GM18517 (cell line): ENCODE measurements around the gene CEMIP.

Source experiments
- ATAC-seq: cut with Tn5 transposase; IDR thresholded peaks from one replicate; pipeline ENCODE4 v1.9.1; 2021; ENCODE audit warnings: mild to moderate bottlenecking, moderate library complexity; ENCODE audit not compliant: unreplicated experiment

CEMIP gene

DNA sequence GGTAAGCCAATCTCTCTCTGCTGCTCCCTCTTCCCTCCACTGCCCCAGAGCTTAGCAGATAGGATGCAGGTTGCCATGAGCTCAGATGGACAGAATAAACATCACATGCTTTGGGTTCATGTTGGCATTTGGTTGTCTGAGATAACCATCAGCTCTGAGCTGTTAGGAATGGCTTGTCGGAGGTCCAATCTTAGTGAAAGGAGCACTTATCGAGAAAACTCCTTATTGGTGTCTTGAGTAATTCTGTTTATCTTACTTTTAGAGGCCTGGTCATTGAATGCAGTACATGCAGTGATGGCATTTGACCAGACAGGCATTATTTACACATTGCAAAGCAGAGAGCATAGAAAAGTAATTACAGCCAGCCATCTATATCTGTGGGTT lies 99.7 kb downstream of the CEMIP start:
- ATAC-seq = no peak

DNA sequence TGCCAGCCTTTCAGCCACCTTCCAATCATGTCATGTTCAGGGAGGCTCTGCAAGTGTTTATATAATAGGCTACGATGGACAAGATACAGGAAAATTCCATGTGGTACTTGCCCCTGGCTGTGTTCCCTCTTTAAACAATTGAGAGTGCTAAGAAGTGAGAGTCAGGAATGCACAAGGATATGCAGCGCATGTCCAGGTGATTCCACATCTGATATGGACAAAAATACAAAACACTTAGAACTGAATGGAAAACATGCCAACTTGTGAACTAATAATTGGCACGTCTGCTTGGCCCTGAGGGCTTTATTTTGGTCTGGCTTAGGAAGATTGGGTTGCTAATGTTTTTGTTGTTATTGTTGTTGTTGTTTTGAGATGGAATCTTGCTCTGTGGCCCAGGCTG lies 100.9 kb downstream of the CEMIP start:
- ATAC-seq = no peak

DNA sequence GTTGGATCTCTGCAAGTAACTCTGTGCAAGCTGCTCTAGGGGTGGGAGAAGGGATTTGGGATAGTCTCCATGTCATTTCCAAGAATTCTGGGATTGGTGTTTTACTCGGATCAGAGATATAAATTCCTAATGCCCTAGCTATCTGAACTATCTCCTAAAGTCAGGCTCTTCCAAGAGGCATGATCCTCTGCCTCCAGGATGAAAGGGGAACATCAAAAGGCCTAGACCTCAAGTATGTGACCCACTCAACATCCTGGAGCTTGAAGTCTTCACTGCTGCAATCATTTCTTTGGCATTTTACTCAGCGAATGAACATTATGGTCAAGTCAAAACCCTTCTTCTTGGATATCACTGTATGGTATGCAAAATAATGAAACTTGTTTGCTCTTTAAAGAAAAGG lies 104.5 kb downstream of the CEMIP start:
- no peak for ATAC-seq

DNA sequence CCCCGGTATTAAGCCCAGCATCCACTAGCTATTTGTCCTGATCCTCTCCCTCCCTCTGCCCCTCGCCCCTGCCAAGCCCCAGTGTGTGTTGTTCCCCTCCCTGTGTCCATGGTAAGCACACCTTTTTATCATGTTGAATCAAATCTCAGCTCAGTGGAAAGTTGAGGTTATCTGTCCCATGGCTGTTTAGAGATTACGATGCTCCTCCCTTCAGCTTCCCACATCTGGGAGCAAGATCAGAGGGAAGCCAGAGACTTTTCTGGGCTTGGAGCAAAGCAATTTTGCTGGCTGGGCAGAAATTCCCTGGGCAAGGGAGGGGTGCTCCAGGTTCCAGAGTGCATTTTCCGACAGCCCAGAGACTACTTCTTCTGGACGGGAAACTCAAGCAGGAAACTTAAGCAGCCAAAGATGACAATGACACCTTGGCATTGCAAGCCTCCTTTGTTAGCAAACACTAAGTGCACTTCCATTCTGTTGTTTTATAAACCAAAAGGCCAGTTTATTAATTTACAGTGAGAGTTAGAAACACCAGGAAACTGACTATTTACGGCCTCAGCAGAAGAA lies 105.9 kb downstream of the CEMIP start:
- ATAC-seq = no peak

DNA sequence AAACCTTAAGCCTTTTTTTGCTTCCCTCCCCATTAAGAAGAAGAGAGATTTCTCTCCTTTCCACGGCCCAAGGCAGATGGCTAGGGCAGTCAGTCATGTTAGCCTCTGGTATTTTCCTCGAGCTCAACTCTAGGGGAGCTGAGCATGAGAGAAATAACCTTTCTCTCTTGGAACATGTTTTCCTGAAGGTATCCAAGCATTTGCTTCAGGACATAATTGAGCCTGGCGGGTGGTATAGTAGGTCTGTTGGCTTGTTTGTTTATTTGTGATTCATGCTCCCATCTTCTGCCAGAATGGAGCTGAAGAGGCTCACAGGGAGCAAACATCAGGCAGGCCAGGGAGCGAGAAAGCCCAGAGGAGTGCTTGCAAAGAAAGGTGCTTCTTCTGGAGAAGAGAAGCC lies 108.0 kb downstream of the CEMIP start:
- ATAC-seq = no peak

DNA sequence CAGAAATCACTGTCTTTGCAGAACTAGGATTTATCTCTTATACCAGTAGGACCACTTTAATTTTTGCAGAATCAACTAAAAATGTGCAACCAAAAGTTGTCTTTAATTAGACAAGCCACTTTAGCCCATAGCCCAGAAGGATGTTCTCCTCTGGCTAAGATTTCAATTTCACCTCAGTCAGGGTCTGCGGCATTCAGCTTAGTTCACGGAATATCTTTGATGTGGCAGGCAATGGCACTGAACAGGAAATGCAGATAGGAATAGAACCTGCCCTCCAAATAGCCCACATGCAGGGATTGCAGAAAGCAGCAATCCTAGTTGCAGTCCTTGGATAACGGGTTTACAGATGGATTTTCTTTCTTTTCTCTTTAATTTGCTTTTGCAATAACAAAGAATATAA lies 109.7 kb downstream of the CEMIP start:
- no peak for ATAC-seq

DNA sequence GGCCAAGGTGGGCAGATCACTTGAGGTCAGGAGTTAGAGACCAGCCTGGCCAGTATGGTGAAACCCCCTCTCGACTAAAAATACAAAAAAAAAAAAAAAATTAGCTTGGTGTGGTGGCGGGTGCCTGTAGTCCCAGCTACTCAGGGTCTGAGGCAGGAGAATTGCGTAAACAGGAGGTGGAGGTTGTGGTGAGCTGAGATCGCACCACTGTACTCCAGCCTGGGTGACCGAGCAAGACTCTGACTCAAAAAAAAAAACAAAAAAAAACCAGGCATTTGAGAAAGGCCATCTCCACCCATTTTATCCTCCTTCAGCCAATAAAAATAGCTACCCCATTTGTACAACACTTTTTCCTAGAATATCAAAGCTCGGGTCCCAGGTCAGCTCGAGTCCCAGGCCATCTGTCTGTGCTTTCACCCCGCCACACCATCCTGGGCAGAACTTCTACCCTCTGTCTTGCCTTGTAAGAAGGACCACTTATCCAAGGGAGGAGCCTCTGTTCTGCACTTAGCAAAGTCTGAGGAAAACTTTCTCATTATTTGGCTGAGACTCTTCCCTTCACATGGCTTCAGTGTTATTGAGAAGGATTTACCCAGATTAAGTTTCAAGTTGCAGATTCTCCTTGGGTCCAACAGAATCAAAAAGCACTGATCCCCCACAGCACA lies 111.3 kb downstream of the CEMIP start:
- ATAC-seq = no peak

DNA sequence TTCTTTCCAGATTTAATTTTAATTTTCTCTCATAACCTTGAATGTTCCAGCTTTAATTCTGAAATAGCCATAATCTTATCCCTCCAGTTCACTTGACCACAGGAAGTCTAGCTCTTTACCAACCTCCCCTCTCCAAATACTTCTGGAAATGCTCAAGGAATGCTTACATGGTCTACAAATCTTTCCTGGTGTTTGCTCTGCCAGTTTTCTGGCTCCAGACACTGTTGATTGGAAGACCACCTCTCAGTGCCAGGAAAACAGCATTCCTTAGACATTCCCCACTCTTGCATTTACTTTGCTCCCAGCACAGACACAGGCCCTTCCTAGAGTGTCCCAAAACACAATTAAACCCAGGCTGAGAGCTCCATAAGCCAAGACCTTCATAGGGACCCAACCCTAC lies 111.8 kb downstream of the CEMIP start:
- no peak for ATAC-seq

DNA sequence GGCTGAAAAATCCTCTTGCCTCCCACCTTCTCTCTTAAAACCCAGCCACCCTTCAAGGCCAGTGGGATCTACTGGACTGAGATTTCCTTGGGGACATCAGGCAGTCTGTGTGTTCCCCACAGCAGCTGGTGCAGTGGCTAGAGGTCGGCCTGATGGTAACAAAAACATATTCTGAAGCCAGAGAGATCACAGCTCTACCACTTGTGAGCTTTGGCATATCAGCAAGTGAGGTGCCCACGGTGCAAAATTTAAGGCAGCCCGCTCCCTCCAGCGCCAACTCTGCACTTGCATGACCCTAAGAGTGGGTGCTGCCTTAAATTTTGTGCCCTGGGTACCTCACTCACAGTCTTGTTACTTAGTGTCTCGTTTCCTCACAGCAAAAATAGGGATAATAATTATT lies 113.2 kb downstream of the CEMIP start:
- ATAC-seq = no peak

DNA sequence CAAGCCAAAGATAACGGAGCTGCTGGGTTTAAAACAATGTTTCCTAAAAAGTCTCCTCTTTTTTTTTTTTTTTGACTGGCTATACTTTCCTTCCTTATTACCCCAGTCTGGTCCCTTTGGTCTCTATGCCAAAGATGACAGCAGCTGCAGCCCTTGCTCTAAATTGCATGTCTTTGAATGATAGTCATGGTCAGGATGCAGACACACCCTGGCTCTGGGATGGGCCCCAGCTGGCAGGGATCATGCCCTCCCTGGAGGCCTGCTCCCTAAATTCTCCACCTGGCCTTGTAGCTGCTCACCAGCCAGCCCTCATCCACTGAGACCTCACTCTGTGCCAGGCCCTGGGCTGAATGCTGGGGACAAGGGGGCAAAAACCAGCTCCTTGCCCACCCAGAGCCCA lies 114.6 kb downstream of the CEMIP start:
- no peak for ATAC-seq

DNA sequence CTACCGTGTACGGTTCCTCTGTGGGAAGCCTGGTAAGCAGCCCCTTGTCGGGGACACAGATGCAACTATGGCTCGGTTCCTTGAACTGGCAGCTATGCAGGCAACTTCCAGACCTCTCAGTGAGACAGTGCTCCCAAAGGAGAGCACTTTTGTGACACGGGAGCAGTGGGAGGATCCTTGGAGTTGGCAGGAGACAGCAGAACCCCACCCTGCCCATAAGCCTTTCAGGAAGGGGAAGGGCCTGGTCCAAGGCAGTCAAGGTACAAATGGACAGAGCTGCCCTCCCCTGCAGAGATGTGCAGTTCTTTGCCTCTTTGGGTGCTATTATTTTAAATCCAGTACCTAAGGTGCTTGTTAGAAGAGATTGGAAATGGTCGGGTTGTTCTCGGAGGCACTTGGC lies 115.9 kb downstream of the CEMIP start:
- no peak for ATAC-seq

DNA sequence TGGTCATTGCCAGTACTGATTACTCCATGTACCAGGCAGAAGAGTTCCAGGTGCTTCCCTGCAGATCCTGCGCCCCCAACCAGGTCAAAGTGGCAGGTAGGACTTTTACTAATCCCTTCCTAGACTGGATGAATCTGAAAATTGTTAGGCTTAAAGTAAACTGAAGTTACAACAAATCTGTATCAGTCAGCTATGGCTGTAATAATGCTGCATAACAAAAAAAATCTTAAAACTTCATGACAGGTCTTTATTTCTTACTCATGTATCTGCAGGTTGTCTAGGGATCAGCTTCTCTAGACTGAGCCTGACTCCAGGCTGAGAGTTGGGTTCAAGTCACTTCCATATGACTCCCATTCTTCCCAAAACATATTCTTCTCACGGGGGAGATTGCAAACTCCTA lies 116.8 kb downstream of the CEMIP start:
- no peak for ATAC-seq

DNA sequence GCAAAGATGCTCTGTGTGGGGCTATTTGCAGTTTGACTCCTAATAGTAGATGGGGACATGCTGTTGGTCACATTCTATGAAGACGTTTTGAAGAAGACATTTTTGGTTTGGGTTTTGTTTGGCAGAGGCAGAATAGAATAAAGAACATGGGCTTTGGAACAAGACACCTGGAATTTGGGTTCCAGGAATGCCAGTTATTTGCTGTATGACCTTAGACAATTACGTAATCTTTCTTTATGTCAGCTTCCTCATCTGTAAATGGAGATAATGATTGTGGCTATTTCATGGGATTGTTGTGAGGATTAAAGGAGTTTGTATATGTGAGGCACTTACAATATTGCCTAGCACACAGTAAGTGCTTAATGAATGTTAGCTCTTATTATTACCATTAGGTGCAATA lies 118.9 kb downstream of the CEMIP start:
- no peak for ATAC-seq

DNA sequence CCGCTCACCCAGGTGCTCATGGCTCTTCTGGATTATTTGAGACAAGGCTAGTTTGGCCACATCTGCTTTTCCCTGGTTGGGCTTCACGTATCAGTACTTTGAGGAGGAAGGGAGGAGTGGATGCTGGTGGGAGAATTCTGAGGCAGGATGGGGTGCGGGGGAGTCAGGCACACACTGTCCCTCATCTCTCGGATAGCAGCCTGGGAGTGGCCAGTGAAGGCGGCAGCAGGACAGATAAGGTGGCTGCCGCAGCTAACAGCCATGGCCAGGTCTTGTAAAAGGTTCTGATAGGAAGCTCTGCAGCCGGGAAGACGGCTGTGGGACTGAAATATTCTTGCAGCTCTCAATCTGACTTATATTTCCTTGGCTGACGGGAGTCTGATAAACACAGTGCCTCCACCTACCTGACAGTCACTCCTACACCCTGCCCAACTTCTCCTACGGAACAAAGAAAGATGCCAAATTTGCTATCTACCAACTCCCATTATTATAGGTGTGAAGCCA lies 123.2 kb downstream of the CEMIP start:
- ATAC-seq = no peak

DNA sequence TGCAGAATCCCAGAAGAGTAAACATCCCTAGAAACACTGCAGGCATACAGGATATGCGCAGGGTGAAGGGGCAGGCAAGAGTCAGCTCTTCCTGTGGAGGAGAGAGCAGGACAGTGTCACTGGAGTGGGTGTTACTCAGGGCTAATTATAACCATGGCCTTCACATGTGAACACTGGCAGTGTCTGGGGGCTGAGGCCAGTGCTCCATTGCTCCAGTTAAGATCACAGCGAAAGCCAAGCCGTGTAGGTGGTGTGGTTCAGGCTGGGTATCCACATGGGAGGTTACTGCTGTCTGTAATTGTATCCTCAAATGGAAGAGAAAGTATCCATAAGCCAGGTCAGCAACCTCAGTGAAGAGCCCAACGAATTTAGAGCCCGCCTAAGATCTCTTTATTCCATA lies 125.8 kb downstream of the CEMIP start:
- no peak for ATAC-seq

DNA sequence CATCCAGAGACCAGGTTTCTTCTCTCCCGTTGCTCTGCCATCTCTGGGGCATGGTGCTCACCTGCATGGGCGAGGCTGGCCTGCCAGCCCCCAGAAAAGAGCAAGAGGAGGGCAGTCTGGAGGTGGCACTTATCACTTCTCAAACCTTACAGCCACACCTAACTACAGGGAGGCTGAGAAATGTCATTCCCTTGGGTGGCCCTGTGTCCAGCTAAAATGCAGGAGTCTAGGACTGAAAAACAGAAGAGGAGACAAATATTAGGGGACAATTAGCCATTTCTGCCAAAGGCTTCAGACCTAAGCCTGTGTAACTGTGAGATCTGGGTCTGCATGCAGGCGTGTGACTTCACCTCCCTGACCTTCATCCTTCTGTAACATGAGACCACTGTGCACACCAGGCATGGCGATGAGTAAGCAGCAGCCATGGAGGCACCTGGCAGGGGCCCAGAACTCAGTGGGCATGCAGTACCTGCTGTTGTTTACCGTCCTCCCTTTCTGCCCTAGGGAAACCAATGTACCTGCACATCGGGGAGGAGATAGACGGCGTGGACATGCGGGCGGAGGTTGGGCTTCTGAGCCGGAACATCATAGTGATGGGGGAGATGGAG lies 127.1 kb downstream of the CEMIP start:
- ATAC-seq = no peak

DNA sequence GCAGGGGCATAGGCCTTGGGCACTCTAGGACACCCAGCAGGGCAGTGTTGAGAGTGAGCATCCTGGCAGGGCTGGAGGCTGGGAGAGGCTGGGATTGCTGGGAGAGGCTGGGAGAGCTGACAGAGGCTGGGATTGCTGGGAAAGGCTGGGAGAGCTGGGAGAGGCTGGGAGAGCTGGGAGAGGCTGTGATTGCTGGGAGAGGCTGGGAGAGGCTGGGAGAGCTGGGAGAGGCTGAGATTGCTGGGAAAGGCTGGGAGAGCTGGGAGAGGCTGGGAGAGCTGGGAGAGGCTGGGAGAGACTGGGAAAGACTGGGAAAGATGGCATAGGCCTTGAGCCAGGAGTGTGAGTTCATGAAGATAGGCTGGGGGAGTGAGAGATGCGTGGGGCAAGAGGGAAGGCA lies 132.7 kb downstream of the CEMIP start:
- ATAC-seq = no peak

DNA sequence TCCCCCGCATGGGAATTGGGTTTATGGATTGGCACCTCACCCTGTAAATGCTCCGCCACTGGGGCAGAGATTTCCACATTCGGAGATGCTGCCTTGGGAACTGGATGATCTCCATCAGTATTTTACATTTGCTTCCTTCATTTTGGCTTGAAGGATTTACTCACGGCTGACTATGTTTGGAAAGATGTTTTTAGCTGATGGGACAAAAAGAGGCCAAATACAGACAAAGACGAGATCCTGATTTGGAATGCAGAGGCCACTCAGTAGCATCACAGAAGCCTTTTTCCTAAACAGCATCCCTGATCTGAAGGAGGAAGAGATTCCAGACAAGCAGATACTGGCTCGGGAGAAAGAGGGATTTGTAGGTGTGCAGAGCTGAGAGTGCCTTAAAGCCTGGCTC lies 133.5 kb downstream of the CEMIP start:
- no peak for ATAC-seq

DNA sequence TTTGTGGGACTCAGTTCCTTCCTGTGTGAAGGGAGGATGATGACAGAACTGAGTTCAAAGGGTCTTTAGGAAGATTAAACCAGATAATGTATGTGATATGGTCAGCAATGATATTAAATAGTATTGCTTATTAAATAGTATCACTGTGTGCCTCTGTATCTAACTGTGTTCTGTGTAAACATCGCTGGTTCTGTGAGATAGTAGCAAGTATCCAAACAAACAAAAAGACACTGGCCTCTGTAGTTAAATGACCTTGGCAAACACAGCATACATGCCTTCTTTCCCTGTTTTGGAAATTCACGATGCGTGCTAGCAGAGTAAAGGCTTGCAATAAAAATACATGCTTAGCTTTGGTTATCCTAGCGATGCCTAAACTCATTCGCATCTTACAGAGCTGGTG lies 134.4 kb downstream of the CEMIP start:
- ATAC-seq = no peak

DNA sequence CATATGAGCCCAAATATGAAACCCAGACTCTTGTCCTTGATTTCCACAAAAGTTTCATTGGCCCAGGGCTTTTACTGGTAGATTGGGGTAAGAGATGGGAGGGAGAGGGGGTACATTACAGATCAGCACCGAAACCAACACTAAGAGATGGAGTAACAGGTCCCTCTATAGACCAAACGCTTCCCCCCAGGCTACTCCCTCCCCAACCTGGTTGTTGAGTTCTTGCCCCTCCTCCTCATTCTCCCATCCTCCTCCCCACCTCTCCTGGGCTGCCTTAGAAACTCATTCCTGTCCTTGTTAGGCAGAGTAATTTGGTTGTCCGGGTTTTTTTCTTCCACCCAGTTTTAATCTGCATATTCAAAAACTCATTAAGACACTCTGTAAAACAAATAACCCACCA lies 136.3 kb downstream of the CEMIP start:
- no peak for ATAC-seq

DNA sequence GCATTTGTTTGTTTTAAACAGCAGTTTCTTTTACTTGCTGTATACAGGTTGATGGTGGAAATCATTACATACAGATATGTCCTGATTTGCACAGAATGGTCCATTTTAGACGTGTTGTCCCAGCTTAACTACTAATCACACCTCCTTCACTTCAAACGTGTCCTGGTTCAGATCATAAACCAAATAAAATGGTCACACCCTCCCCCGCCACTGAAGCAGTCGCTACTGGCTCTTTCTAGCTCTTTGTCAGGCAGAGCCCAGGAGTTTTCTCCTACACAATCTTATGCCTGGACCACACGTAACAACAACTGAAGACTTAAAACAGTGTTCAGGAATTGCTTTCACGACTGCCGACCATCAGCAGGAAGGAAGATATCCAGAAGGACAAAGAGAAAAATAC lies 136.9 kb downstream of the CEMIP start:
- no peak for ATAC-seq

DNA sequence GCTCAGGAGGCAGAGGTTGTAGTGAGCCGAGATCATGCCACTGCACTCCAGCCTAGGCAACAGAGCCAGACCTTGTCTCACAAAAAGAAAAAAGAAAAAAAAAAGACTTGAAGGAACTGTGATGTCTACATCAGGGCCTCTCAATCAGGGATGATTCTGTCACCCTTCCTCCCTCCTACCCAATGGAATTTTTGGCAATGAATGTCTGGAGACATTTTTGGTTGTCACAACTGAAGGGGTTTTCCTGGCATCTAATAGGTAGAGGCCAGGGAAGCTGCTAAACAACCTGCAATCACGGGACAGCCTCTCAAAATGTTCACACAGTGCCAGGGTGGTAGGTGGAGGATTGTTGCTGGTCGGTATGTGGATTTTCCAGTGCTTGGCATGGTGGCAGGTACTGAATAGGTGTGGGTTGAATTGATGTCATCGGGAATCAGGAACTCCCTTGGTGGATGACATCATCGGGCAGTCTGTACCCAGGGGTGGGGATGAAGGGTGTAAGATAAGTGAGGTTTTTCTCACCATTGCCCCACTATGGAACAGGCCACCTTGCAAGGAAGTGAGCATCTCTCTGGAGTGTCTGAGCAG lies 139.1 kb downstream of the CEMIP start:
- ATAC-seq = no peak
